A673 (cell line): Measurements from ENCODE around the gene CUBN. TPM values are rescaled to one million over a fixed set of nuclear protein-coding genes. Genes with fewer than 3 reads are reported as not detected.

Experiments
- BruUV-seq: library from RNA; stranded (reverse); fragments of 400-500 nt; replicated peaks from 2 replicates; lab custom pipeline; 2021; lab: Mats Ljungman, UMichigan
- CTCF ChIA-PET: fragments of 300-600 bp; sonication (Branson Sonifier 250); formaldehyde crosslinking; loops from one replicate; lab custom pipeline; 2022; ENCODE audit warnings: antibody characterized with exemption; lab: Charles Lee
- POLR2A ChIA-PET: fragments of 300-600 bp; sonication (Branson Sonifier 250); formaldehyde crosslinking; loops from one replicate; lab custom pipeline; 2022; ENCODE audit warnings: antibody characterized with exemption; ENCODE audit not compliant: low non-redundant PET; lab: Charles Lee
- DNase-seq: peaks from one replicate; pipeline ENCODE4 v3.0.0-alpha.2; 2015; ENCODE audit warnings: low spot score
- H3K27ac ChIP-seq: fragments of 200-600 bp; sonication (generic); 2 replicates; pipeline ENCODE4 v1.5.1; 2016; ENCODE audit warnings: mixed run types, low read depth, mild to moderate bottlenecking, mixed read lengths, antibody characterized with exemption, low read length; ENCODE audit not compliant: poor library complexity, severe bottlenecking
- H3K27me3 ChIP-seq: fragments of 200-600 bp; sonication (generic); replicated peaks from 2 replicates; pipeline ENCODE4 v1.6.1; 2017; ENCODE audit warnings: mixed run types, low read depth, mild to moderate bottlenecking, mixed read lengths, antibody characterized with exemption, low read length; ENCODE audit not compliant: insufficient read depth, poor library complexity
- H3K36me3 ChIP-seq: fragments of 200-600 bp; sonication (generic); 2 replicates; pipeline ENCODE4 v1.6.1; 2016; ENCODE audit warnings: mixed run types, mild to moderate bottlenecking, mixed read lengths, antibody characterized with exemption, low read length; ENCODE audit not compliant: insufficient read depth, poor library complexity, severe bottlenecking
- H3K4me1 ChIP-seq: fragments of 200-600 bp; sonication (generic); 2 replicates; pipeline ENCODE4 v1.6.1; 2017; ENCODE audit warnings: mixed run types, mild to moderate bottlenecking, mixed read lengths, antibody characterized with exemption, low read length; ENCODE audit not compliant: insufficient read depth, poor library complexity, severe bottlenecking
- H3K4me3 ChIP-seq: fragments of 200-600 bp; sonication (generic); 2 replicates; pipeline ENCODE4 v1.5.1; 2016; ENCODE audit warnings: low read depth, mixed run types, mild to moderate bottlenecking, mixed read lengths, low read length; ENCODE audit not compliant: poor library complexity, severe bottlenecking
- H3K9me3 ChIP-seq: fragments of 200-600 bp; sonication (generic); 2 replicates; pipeline ENCODE4 v1.6.1; 2016; ENCODE audit warnings: mixed run types, low read depth, mild to moderate bottlenecking, mixed read lengths, antibody characterized with exemption, low read length; ENCODE audit not compliant: poor library complexity, severe bottlenecking
- CTCF ChIP-seq: fragments of 300-800, 200-600 bp; sonication (generic); conservative IDR thresholded peaks from 2 replicates; pipeline ENCODE4 v1.5.1; 2017; ENCODE audit warnings: low read depth, mild to moderate bottlenecking, antibody characterized with exemption, low read length, moderate library complexity, mixed read lengths
- EZH2 ChIP-seq: fragments of 200-600 bp; sonication (generic); IDR thresholded peaks from 2 replicates; pipeline ENCODE4 v1.6.1; 2017; ENCODE audit warnings: borderline replicate concordance, low read depth, mild to moderate bottlenecking, mixed read lengths, antibody characterized with exemption, low read length; ENCODE audit not compliant: poor library complexity, severe bottlenecking
- intact Hi-C: fragments of 100-400 bp; cut with micrococcal nuclease; formaldehyde crosslinking; loops from one replicate; pipeline ENCODE4 v1.10.0; 2022; ENCODE audit not compliant: unreplicated experiment
- total RNA-seq: library from RNA; stranded (reverse); gene quantifications from 2 replicates; pipeline ENCODE4 v1.2.3, GENCODE V29; 2021

The CUBN gene
- total RNA-seq, 1 experiment from 2014 or later = 3.4 TPM

- ChIA-PET POLR2A (no interaction called here), CTCF (no interaction called here)
- TF ChIP-seq EZH2 (no peak), CTCF (no peak)
- Histone ChIP-seq H3K36me3 (no peaks in the 10 kb centered on the region), H3K27ac (no peak overlapping the region), H3K9me3 (no peaks in the 10 kb centered on the region), H3K4me1 (peaks cover 2% of the 10 kb centered on the region), H3K4me3 (no peak overlapping the region), H3K27me3 (no peaks in the 10 kb centered on the region)
- BruUV-seq = no TSS peak
- DNase-seq = no peak
- intact Hi-C loops = no loop called here
Observed at GRCh38 chr10:16896993-16897392, 232.6 kb downstream of the CUBN start.

- CTCF ChIA-PET = no interaction called here
- POLR2A ChIA-PET = no interaction called here
- H3K27ac ChIP-seq = no peak overlapping the region
Observed at GRCh38 chr10:16894821-16895220, 234.8 kb downstream of the CUBN start.

GRCh38 chr10:16893664-16894063 is 235.9 kb downstream of the CUBN start:
- TF ChIP-seq CTCF (no peak), EZH2 (no peak)
- intact Hi-C loops = loop anchor here (5.0 kb wide), 1 partner anchor 339 kb away; no protein-coding TSS in a partner anchor
- H3K27me3 ChIP-seq = no peaks in the 10 kb centered on the region
- H3K9me3 ChIP-seq = no peaks in the 10 kb centered on the region
- DNase-seq = no peak
- H3K4me3 ChIP-seq = no peak overlapping the region
- no peaks in the 10 kb centered on the region for H3K36me3 ChIP-seq
- POLR2A ChIA-PET = no interaction called here
- peaks cover 7% of the 10 kb centered on the region for H3K4me1 ChIP-seq
- H3K27ac ChIP-seq = no peak overlapping the region
- no TSS peak for BruUV-seq
- CTCF ChIA-PET = no interaction called here

More at GRCh38 chr10:16894821-16895220, 234.8 kb downstream of the CUBN start:
- no peak for DNase-seq
- intact Hi-C loops = loop anchor here (5.0 kb wide), 1 partner anchor 337 kb away; no protein-coding TSS in a partner anchor
- no peak for TF ChIP-seq CTCF
- TF ChIP-seq EZH2 = no peak
- Histone ChIP-seq H3K27me3 (no peaks in the 10 kb centered on the region), H3K36me3 (no peaks in the 10 kb centered on the region), H3K4me3 (no peak overlapping the region), H3K4me1 (peaks cover 7% of the 10 kb centered on the region), H3K9me3 (no peaks in the 10 kb centered on the region)
- no TSS peak for BruUV-seq
